HCT116 (cell line): ENCODE measurements around the gene CCM2L. TPM values are rescaled to one million over a fixed set of nuclear protein-coding genes. Genes with fewer than 3 reads are reported as not detected.

Experiments
- ATAC-seq: fragments of 200-7000 bp; cut with Tn5 transposase; 2 replicates; pipeline ENCODE4 v1.9.1; 2020; ENCODE audit warnings: mild to moderate bottlenecking, moderate library complexity
- BruUV-seq: library from RNA; stranded (reverse); fragments of 400-500 nt; replicated peaks from 2 replicates; lab custom pipeline; 2021; lab: Mats Ljungman, UMichigan
- CTCF ChIA-PET: fragments of 300-600 bp; sonication (Branson Sonifier 250); formaldehyde crosslinking; loops from one replicate; lab custom pipeline; 2021; ENCODE audit warnings: antibody characterized with exemption; lab: Charles Lee
- POLR2A ChIA-PET: fragments of 300-600, 350-600 bp; sonication (Branson Sonifier 250); formaldehyde crosslinking; loops from one replicate; lab custom pipeline; 2021; ENCODE audit warnings: antibody characterized with exemption; lab: Charles Lee
- RAD21 ChIA-PET, 2 experiments: fragments of 300-600 bp; sonication (Branson Sonifier 250); formaldehyde crosslinking; loops; one replicate each; lab custom pipeline; 2023; ENCODE audit warnings: low total read pairs in 2 of 2; ENCODE audit not compliant: uncharacterized antibody in 2 of 2, unreplicated experiment in 2 of 2, low non-redundant PET in 1 of 2; lab: Charles Lee
- DNase-seq: peaks from one replicate; pipeline ENCODE4 v3.0.0-alpha.2; 2010; ENCODE audit warnings: low read depth, low spot score
- H2AFZ ChIP-seq: fragments of 200-600 bp; shearing (Covaris generic), sonication (generic); 2 replicates; pipeline ENCODE4 v1.6.1; 2017; ENCODE audit warnings: low read depth, mixed run types, mixed read lengths, antibody characterized with exemption, low read length; ENCODE audit not compliant: poor library complexity, severe bottlenecking
- H3K27ac ChIP-seq: 2 replicates; pipeline ENCODE4 v1.5.1; 2012; ENCODE audit warnings: low read depth, low read length
- H3K27me3 ChIP-seq: fragments of 200-600 bp; sonication (generic); 2 replicates; pipeline ENCODE4 v1.6.1; 2016; ENCODE audit warnings: mixed run types, low read length, mixed read lengths; ENCODE audit not compliant: insufficient read depth
- H3K36me3 ChIP-seq, 2 experiments: fragments of 200-500 bp in 1 of 2; fragments of 200-600 bp in 1 of 2; sonication (Bioruptor generic) in 1 of 2; sonication (generic) in 1 of 2; 2 replicates each; pipeline versions ENCODE4 v1.5.1 to v1.6.1; 2014 to 2016; ENCODE audit warnings: low read length in 2 of 2, inconsistent platforms in 1 of 2, mixed read lengths in 1 of 2, mixed run types in 1 of 2; ENCODE audit not compliant: insufficient read depth in 2 of 2, control insufficient read depth in 1 of 2
- H3K4me1 ChIP-seq, 2 experiments: fragments of 200-600 bp in 1 of 2; sonication (generic) in 1 of 2; 2 replicates each; pipeline versions ENCODE4 v1.5.1 to v1.6.1; 2012 to 2017; ENCODE audit warnings: low read length in 2 of 2, inconsistent platforms in 1 of 2, mild to moderate bottlenecking in 1 of 2, mixed read lengths in 1 of 2, mixed run types in 1 of 2, moderate library complexity in 1 of 2; ENCODE audit not compliant: insufficient read depth in 2 of 2, control insufficient read depth in 1 of 2
- H3K4me2 ChIP-seq: fragments of 200-600 bp; sonication (generic); 2 replicates; pipeline ENCODE4 v1.6.1; 2017; ENCODE audit warnings: mixed run types, low read length, mixed read lengths
- H3K4me3 ChIP-seq, 2 experiments: fragments of 200-600 bp in 1 of 2; sonication (generic) in 1 of 2; replicated peaks in 1 of 2; 2 replicates each; pipeline ENCODE4 v1.5.1; 2011 to 2016; ENCODE audit warnings: low read length in 2 of 2, control low read depth in 1 of 2, low read depth in 1 of 2, mild to moderate bottlenecking in 1 of 2, mixed read lengths in 1 of 2, mixed run types in 1 of 2
- H3K79me2 ChIP-seq: fragments of 200-600 bp; sonication (generic); 2 replicates; pipeline ENCODE4 v1.6.1; 2017; ENCODE audit warnings: mild to moderate bottlenecking, mixed run types, low read length, moderate library complexity, mixed read lengths; ENCODE audit not compliant: insufficient read depth
- H3K9ac ChIP-seq: fragments of 200-600 bp; sonication (generic); 2 replicates; pipeline ENCODE4 v1.6.1; 2016; ENCODE audit warnings: low read length, mixed read lengths
- H3K9me2 ChIP-seq: fragments of 200-600 bp; sonication (generic), shearing (Covaris generic); 2 replicates; pipeline ENCODE4 v1.6.1; 2017; ENCODE audit warnings: mixed run types, mild to moderate bottlenecking, moderate library complexity; ENCODE audit not compliant: insufficient read depth
- H3K9me3 ChIP-seq, 2 experiments: fragments of 200-500 bp in 1 of 2; fragments of 200-600 bp in 1 of 2; sonication (Bioruptor generic) in 1 of 2; sonication (generic) in 1 of 2; 2 replicates each; pipeline ENCODE4 v1.6.1; 2014 to 2017; ENCODE audit warnings: low read length in 2 of 2, mixed read lengths in 2 of 2, inconsistent platforms in 1 of 2, low read depth in 1 of 2, mild to moderate bottlenecking in 1 of 2, mixed run types in 1 of 2, moderate library complexity in 1 of 2; ENCODE audit not compliant: control insufficient read depth in 1 of 2, insufficient read depth in 1 of 2
- H4K20me1 ChIP-seq: fragments of 200-600 bp; sonication (generic), shearing (Covaris generic); 2 replicates; pipeline ENCODE4 v1.6.1; 2017; ENCODE audit warnings: mixed run types, mild to moderate bottlenecking, moderate library complexity; ENCODE audit not compliant: insufficient read depth
- ATF3 ChIP-seq: IDR thresholded peaks from 2 replicates; pipeline ENCODE4 v1.6.1; 2012
- CEBPB ChIP-seq: IDR thresholded peaks from 2 replicates; pipeline ENCODE4 v1.6.1; 2012; ENCODE audit warnings: low read depth
- CTCF ChIP-seq, 3 experiments: fragments of 200-600 bp in 1 of 3; sonication (generic) in 1 of 3; IDR thresholded peaks in 2 of 3; conservative IDR thresholded peaks in 1 of 3; 2 replicates each; pipeline ENCODE4 v1.5.1; 2012 to 2017; ENCODE audit warnings: low read depth in 2 of 3, low read length in 2 of 3, antibody characterized with exemption in 1 of 3, borderline replicate concordance in 1 of 3, control low read depth in 1 of 3, mild to moderate bottlenecking in 1 of 3, mixed read lengths in 1 of 3, mixed run types in 1 of 3, moderate library complexity in 1 of 3; ENCODE audit not compliant: insufficient read depth in 1 of 3
- EGR1 ChIP-seq: IDR thresholded peaks from 2 replicates; pipeline ENCODE4 v1.6.1; 2012; ENCODE audit warnings: low read depth
- ELF1 ChIP-seq: IDR thresholded peaks from 2 replicates; pipeline ENCODE4 v1.6.1; 2012; ENCODE audit warnings: low read depth, borderline replicate concordance
- EZH2phosphoT487 ChIP-seq: fragments of 200-600 bp; IDR thresholded peaks from 2 replicates; pipeline ENCODE4 v1.6.1; 2018; ENCODE audit warnings: antibody characterized with exemption, borderline replicate concordance
- FOSL1 ChIP-seq: IDR thresholded peaks from 2 replicates; pipeline ENCODE4 v1.6.1; 2012; ENCODE audit warnings: low read depth
- JUND ChIP-seq: IDR thresholded peaks from 2 replicates; pipeline ENCODE4 v1.6.1; 2012
- MAX ChIP-seq: IDR thresholded peaks from 2 replicates; pipeline ENCODE4 v1.6.1; 2012
- POLR2AphosphoS5 ChIP-seq: IDR thresholded peaks from 2 replicates; pipeline ENCODE4 v1.6.1; 2011; ENCODE audit warnings: mild to moderate bottlenecking, low read depth, low read length, moderate library complexity
- RAD21 ChIP-seq: IDR thresholded peaks from 2 replicates; pipeline ENCODE4 v1.6.1; 2012; ENCODE audit warnings: low read depth, mild to moderate bottlenecking
- REST ChIP-seq: IDR thresholded peaks from 2 replicates; pipeline ENCODE4 v1.6.1; 2012; ENCODE audit warnings: low read depth
- SP1 ChIP-seq: IDR thresholded peaks from 2 replicates; pipeline ENCODE4 v1.6.1; 2012; ENCODE audit warnings: low read depth
- YY1 ChIP-seq: IDR thresholded peaks from 2 replicates; pipeline ENCODE4 v1.6.1; 2011; ENCODE audit warnings: low read length, low read depth, moderate library complexity, mild to moderate bottlenecking; ENCODE audit not compliant: insufficient replicate concordance; ENCODE audit errors: extremely low read depth
- ZBTB33 ChIP-seq: IDR thresholded peaks from 2 replicates; pipeline ENCODE4 v1.6.1; 2011; ENCODE audit warnings: mild to moderate bottlenecking, low read length, moderate library complexity; ENCODE audit not compliant: insufficient replicate concordance; ENCODE audit errors: extremely low read depth
- ZFX ChIP-seq: fragments of 450-650 bp; IDR thresholded peaks from 2 replicates; pipeline ENCODE4 v1.6.1; 2017
- ZNF274 ChIP-seq: fragments of 200-500 bp; sonication (Bioruptor generic); IDR thresholded peaks from 2 replicates; pipeline ENCODE4 v1.6.1; 2014; ENCODE audit warnings: mild to moderate bottlenecking, low read depth, low read length, inconsistent platforms
- intact Hi-C: fragments of 100-400 bp; cut with micrococcal nuclease; formaldehyde crosslinking; loops from 2 replicates; pipeline ENCODE4 v1.10.0; 2022
- total RNA-seq: library from RNA; stranded (reverse); gene quantifications from one replicate; pipeline ENCODE4 v1.2.1, GENCODE V29; 2021; ENCODE audit not compliant: unreplicated experiment

The CCM2L gene
- total RNA-seq, 1 experiment from 2014 or later: 1.4 TPM

- no peaks in the 10 kb centered on the region for H3K9me2 ChIP-seq
- TF ChIP-seq CTCF (IDR thresholded peaks at IDR 0.05 in 2 of 3, conservative IDR thresholded peaks at IDR 0.05 in 1 of 3; ENCODE audit: borderline replicate concordance in 1 of 3, insufficient read depth in 1 of 3, low read depth in 2 of 3, low read length in 2 of 3) (no peak), ZBTB33 (no peak), REST (no peak), MAX (no peak), RAD21 (no peak), FOSL1 (no peak), YY1 (no peak), ZFX (no peak), POLR2AphosphoS5 (no peak), ATF3 (no peak), EGR1 (no peak), ELF1 (no peak), CEBPB (no peak), SP1 (no peak), ZNF274 (no peak), JUND (no peak), EZH2phosphoT487 (no peak)
- H3K27ac ChIP-seq: no peak overlapping the region
- no peaks in the 10 kb centered on the region for H4K20me1 ChIP-seq
- ChIA-PET POLR2A (interaction anchor here (1.0 kb wide), 1 partner anchor 23 kb away, joined by 3 read pairs; no protein-coding TSS in a partner anchor), CTCF (interaction anchor here (1.1 kb wide), 1 partner anchor 10 kb away, joined by 4 read pairs; no protein-coding TSS in a partner anchor), RAD21 (no interaction called here)
- no TSS peak for BruUV-seq
- H3K9me3 ChIP-seq: no peaks in the 10 kb centered on the region
- H3K79me2 ChIP-seq: no peaks in the 10 kb centered on the region
- no peak overlapping the region for H3K4me3 ChIP-seq
- no peaks in the 10 kb centered on the region for H3K36me3 ChIP-seq
- no peak for DNase-seq
- no peak overlapping the region for H3K4me2 ChIP-seq
- no peak for ATAC-seq
- H3K4me1 ChIP-seq: peaks cover 0 to 9% of the 10 kb centered on the region in 2 experiments; a peak in 3 of 4 replicates
- H3K9ac ChIP-seq: no peak overlapping the region
- H3K27me3 ChIP-seq: peaks cover 9% of the 10 kb centered on the region; the same call in 1 of the 2 replicates
- intact Hi-C loops: no loop called here
- H2AFZ ChIP-seq: no peak overlapping the region
These were observed 70.5 kb downstream of the CCM2L start for GRCh38 chr20:32080783-32081182.
